PFSK-1 (cell line): ENCODE measurements around the gene ALDH3A1.

Source experiments
- FOXP2 ChIP-seq: optimal IDR thresholded peaks from 2 replicates; pipeline ENCODE3; 2011; ENCODE audit warnings: borderline replicate concordance, control low read depth, inconsistent platforms; ENCODE audit not compliant: insufficient read depth; ENCODE audit errors: extremely low read length, extremely low read depth
- POLR2AphosphoS5 ChIP-seq: IDR thresholded peaks from 2 replicates; pipeline ENCODE4 v1.6.1; 2012; ENCODE audit warnings: low read depth, mild to moderate bottlenecking, control low read depth, low read length, moderate library complexity
- REST ChIP-seq, 2 experiments: IDR thresholded peaks; 2 replicates each; pipeline versions ENCODE4 v1.6.1 to v1.8.0; 2011 to 2012; ENCODE audit warnings: low read depth in 2 of 2, low read length in 2 of 2, control low read depth in 1 of 2, inconsistent platforms in 1 of 2, mild to moderate bottlenecking in 1 of 2, moderate library complexity in 1 of 2; ENCODE audit not compliant: insufficient read depth in 1 of 2
- SIN3A ChIP-seq: IDR thresholded peaks from 2 replicates; pipeline ENCODE4 v1.6.1; 2012; ENCODE audit warnings: mild to moderate bottlenecking, low read length, moderate library complexity, borderline replicate concordance; ENCODE audit not compliant: insufficient read depth
- TAF1 ChIP-seq: IDR thresholded peaks from 2 replicates; pipeline ENCODE4 v1.6.1; 2012; ENCODE audit warnings: low read length, control low read depth, borderline replicate concordance; ENCODE audit not compliant: insufficient read depth

DNA sequence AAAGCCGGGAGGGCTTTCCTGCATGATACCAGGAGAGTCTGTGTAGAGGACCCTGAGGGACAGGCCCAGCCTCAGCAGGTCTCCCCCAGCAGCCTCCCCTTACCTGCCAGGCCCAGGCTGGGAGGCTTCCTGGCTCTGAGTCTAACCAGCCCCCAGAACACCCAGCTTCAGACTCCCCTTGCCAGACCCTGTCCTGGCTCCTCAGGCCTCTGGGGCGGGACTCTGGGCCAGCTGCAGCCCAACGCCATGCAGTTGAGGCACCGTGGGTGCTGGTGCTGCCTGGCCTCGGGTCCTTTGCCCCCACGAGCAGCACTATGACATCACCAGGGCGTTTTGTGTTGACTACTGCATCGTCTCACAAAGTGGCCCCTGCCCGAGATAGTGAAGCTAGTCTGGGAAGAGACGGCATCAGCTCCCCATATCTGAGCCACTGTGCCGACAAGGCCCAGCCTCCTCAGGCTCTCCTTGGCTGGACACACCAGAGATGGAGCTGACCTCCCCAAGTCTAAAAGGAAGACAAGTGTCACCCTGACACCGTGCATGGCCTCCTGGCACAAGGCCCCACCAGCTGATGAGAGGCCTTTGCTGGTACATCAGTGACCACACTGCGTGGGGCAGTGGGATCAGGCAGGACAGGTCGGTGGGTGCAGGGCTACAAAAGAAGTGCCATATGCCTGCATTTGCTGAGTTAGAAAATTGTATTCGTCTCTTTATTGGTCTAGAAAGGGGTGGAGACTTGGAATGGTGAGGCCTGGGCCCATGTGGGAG lies 10.6 kb downstream of the ALDH3A1 start:
- TF ChIP-seq POLR2AphosphoS5 (no peak), TAF1 (no peak), SIN3A (no peak), REST (IDR thresholded peaks at IDR 0.05; ENCODE audit: insufficient read depth in 1 of 2, low read depth in 2 of 2, low read length in 2 of 2) (no peak), FOXP2 (no peak)
